Measurements from ENCODE around the gene GRIK4.

Gene GRIK4

DNA sequence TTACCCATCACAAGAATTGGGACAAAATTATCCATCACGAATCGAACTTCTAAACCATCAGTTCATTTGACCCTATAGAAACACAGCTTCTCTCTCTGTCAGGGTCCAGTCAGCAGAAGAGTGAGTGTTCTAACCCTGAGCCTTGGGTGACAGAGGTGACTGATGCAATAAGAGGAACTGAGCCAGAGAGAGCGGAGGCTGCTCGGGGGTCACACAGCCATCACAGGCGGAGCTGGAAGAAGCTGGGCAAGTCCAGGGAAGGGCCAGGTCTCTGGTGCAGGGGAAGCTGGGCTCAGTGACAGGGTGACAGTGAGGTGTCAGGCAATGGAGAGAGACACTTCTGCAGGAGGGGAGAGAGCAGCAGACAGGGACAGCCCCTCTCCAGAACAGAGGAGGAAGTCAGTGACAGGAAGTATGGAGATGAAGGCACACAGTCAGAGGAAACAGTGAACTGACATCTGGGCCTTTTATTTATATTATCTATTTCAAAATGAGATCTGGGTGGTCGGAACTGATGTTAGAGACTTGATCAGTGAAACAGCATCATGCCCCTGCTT lies 328.4 kb downstream of the GRIK4 start:
- H3K27ac ChIP-seq (replicated peaks), result no peak overlapping the region
- peak; percentile 13 to 42 for DNase-seq (ENCODE audit: low read depth in 1 of 2, low spot score in 1 of 2)
- peak overlapping the region; percentile 25; the same call in 1 of the 2 replicates for H3K4me3 ChIP-seq (replicated peaks; ENCODE audit: insufficient read depth, low read length)
- no peaks in the 10 kb centered on the region for H3K27me3 ChIP-seq (ENCODE audit: insufficient read depth, poor library complexity, severe bottlenecking)
- TF ChIP-seq GABPA (IDR thresholded peaks at IDR 0.05; ENCODE audit: low read depth) (no peak), SPI1 (IDR thresholded peaks at IDR 0.05; ENCODE audit: borderline replicate concordance, low read depth) (peak; percentile 66; the same call in 1 of the 2 replicates)

DNA sequence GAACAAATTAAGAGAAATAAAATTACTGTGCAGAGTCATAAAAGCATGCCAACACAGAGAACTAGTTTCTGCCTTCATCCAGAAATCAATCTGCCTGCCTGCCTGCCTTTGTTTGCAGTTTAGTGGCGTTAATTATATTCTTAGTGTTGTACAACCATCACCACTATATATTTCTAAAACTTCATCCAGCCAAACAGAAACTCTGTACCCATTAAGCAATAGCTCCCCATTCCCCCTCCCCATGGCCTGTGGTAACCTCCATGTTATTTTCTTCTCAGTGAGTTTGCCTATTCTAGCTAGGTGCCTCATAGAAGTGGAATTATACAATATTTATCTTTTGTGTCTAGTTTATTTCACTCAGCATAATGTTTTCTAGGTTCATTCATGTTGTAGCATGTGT lies 329.1 kb downstream of the GRIK4 start:
- no peak for DNase-seq (ENCODE audit: low read depth in 1 of 2, low spot score in 1 of 2)
- TF ChIP-seq, protein P1, sequence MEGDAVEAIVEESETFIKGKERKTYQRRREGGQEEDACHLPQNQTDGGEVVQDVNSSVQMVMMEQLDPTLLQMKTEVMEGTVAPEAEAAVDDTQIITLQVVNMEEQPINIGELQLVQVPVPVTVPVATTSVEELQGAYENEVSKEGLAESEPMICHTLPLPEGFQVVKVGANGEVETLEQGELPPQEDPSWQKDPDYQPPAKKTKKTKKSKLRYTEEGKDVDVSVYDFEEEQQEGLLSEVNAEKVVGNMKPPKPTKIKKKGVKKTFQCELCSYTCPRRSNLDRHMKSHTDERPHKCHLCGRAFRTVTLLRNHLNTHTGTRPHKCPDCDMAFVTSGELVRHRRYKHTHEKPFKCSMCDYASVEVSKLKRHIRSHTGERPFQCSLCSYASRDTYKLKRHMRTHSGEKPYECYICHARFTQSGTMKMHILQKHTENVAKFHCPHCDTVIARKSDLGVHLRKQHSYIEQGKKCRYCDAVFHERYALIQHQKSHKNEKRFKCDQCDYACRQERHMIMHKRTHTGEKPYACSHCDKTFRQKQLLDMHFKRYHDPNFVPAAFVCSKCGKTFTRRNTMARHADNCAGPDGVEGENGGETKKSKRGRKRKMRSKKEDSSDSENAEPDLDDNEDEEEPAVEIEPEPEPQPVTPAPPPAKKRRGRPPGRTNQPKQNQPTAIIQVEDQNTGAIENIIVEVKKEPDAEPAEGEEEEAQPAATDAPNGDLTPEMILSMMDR (IDR thresholded peaks at IDR 0.05; ENCODE audit: insufficient read depth, low read length), result no peak
- TF ChIP-seq SPI1 (IDR thresholded peaks at IDR 0.05; ENCODE audit: borderline replicate concordance, low read depth), result no peak
- no peak for TF ChIP-seq POLR2AphosphoS5 (IDR thresholded peaks at IDR 0.05; ENCODE audit: low read depth)
- TF ChIP-seq, protein P2, sequence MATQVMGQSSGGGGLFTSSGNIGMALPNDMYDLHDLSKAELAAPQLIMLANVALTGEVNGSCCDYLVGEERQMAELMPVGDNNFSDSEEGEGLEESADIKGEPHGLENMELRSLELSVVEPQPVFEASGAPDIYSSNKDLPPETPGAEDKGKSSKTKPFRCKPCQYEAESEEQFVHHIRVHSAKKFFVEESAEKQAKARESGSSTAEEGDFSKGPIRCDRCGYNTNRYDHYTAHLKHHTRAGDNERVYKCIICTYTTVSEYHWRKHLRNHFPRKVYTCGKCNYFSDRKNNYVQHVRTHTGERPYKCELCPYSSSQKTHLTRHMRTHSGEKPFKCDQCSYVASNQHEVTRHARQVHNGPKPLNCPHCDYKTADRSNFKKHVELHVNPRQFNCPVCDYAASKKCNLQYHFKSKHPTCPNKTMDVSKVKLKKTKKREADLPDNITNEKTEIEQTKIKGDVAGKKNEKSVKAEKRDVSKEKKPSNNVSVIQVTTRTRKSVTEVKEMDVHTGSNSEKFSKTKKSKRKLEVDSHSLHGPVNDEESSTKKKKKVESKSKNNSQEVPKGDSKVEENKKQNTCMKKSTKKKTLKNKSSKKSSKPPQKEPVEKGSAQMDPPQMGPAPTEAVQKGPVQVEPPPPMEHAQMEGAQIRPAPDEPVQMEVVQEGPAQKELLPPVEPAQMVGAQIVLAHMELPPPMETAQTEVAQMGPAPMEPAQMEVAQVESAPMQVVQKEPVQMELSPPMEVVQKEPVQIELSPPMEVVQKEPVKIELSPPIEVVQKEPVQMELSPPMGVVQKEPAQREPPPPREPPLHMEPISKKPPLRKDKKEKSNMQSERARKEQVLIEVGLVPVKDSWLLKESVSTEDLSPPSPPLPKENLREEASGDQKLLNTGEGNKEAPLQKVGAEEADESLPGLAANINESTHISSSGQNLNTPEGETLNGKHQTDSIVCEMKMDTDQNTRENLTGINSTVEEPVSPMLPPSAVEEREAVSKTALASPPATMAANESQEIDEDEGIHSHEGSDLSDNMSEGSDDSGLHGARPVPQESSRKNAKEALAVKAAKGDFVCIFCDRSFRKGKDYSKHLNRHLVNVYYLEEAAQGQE (IDR thresholded peaks at IDR 0.05; ENCODE audit: insufficient replicate concordance, low read depth), result no peak
- Histone ChIP-seq H3K27me3 (ENCODE audit: insufficient read depth, poor library complexity, severe bottlenecking) (no peaks in the 10 kb centered on the region), H3K27ac (replicated peaks) (no peak overlapping the region), H3K4me3 (replicated peaks; ENCODE audit: insufficient read depth, low read length) (no peak overlapping the region)

DNA sequence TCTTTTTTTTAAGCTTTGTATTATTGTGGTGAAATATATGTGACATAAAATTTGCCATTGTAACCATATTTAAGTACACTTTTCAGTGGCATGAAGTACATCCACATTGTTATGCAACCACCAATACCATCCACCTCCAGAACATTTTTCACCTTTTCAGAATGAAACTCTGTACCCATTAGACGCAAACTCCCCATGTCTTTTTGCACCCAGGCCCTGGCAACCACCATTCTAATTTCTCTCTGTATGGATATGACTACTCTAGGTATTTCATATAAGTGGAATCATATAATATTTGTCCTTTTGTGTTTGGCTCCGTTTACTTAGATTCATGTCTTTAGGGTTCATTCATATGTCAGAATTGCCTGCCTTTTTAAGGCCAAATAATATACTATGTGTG lies 329.5 kb downstream of the GRIK4 start:
- H3K27ac ChIP-seq (replicated peaks), result no peak overlapping the region
- TF ChIP-seq, protein P1 (IDR thresholded peaks at IDR 0.05; ENCODE audit: insufficient read depth, low read length), result no peak
- TF ChIP-seq, protein P2 (IDR thresholded peaks at IDR 0.05; ENCODE audit: insufficient replicate concordance, low read depth), result no peak
- TF ChIP-seq SPI1 (IDR thresholded peaks at IDR 0.05; ENCODE audit: borderline replicate concordance, low read depth) (no peak), POLR2AphosphoS5 (IDR thresholded peaks at IDR 0.05; ENCODE audit: low read depth) (no peak), GABPA (IDR thresholded peaks at IDR 0.05; ENCODE audit: low read depth) (no peak)
- H3K4me3 ChIP-seq (replicated peaks; ENCODE audit: insufficient read depth, low read length), result no peak overlapping the region
- no peaks in the 10 kb centered on the region for H3K27me3 ChIP-seq (ENCODE audit: insufficient read depth, poor library complexity, severe bottlenecking)
- no peak for DNase-seq (ENCODE audit: low read depth in 1 of 2, low spot score in 1 of 2)

DNA sequence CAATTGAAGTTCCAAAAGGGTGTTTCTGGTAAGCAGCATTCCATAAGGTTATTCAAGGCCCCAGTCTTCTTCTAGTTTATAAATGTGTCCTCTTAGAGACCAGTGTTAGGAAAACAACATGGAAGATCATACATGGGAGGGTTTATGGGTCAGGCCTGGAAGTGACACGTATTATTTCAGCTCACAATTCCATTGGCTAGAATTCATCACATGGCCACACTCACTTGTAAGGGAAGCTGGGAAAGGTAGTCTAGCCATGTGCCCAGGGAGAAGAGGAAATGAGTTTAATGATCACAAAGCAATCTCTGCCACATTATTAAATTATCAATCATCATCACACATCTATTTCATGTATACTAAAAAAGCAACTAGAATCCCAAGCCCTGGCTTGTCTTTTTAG lies 330.6 kb downstream of the GRIK4 start:
- DNase-seq (ENCODE audit: low read depth in 1 of 2, low spot score in 1 of 2), result peak in 1 of 2 experiments; percentile 12
- TF ChIP-seq, protein P1 (IDR thresholded peaks at IDR 0.05; ENCODE audit: insufficient read depth, low read length), result no peak
- TF ChIP-seq GABPA (IDR thresholded peaks at IDR 0.05; ENCODE audit: low read depth) (no peak), SPI1 (IDR thresholded peaks at IDR 0.05; ENCODE audit: borderline replicate concordance, low read depth) (no peak), POLR2AphosphoS5 (IDR thresholded peaks at IDR 0.05; ENCODE audit: low read depth) (no peak)
- TF ChIP-seq, protein P2 (IDR thresholded peaks at IDR 0.05; ENCODE audit: insufficient replicate concordance, low read depth), result no peak
- H3K27ac ChIP-seq (replicated peaks), result no peak overlapping the region
- no peak overlapping the region for H3K4me3 ChIP-seq (replicated peaks; ENCODE audit: insufficient read depth, low read length)
- H3K27me3 ChIP-seq (ENCODE audit: insufficient read depth, poor library complexity, severe bottlenecking), result no peaks in the 10 kb centered on the region
